NCI-H748 (cell line): ENCODE results near the gene NPTXR.

Experiments used
- DNase-seq: peaks from one replicate; lab custom pipeline; 2025; ENCODE audit not compliant: unreplicated experiment; lab: John Stamatoyannopoulos, UW

NPTXR gene

DNA sequence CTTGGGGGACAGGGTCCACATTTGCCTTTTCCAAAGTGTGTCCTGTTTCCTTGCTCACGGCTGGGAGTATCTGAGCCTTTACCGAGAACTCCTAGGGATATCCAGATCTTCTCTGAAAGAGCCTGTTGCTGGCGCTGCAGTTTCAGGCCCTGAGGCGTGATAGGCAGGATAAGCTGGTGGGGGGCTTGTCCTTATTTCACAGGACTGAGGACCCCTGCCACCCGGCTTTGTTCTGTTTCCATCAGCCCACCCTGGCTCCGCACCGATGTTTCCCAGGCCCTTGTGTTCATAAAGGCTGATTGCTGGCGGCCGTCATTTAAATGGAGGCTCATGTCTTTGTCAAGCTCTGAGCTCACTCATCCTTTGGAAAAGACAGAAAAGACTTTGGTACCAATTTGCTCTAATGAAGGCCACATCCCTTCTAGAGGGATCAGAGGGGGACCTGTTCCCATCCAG is 9.4 kb upstream of the NPTXR start:
- DNase-seq: no peak

GRCh38 chr22:38852522-38852921 is 8.7 kb upstream of the NPTXR start:
- no peak for DNase-seq

DNA sequence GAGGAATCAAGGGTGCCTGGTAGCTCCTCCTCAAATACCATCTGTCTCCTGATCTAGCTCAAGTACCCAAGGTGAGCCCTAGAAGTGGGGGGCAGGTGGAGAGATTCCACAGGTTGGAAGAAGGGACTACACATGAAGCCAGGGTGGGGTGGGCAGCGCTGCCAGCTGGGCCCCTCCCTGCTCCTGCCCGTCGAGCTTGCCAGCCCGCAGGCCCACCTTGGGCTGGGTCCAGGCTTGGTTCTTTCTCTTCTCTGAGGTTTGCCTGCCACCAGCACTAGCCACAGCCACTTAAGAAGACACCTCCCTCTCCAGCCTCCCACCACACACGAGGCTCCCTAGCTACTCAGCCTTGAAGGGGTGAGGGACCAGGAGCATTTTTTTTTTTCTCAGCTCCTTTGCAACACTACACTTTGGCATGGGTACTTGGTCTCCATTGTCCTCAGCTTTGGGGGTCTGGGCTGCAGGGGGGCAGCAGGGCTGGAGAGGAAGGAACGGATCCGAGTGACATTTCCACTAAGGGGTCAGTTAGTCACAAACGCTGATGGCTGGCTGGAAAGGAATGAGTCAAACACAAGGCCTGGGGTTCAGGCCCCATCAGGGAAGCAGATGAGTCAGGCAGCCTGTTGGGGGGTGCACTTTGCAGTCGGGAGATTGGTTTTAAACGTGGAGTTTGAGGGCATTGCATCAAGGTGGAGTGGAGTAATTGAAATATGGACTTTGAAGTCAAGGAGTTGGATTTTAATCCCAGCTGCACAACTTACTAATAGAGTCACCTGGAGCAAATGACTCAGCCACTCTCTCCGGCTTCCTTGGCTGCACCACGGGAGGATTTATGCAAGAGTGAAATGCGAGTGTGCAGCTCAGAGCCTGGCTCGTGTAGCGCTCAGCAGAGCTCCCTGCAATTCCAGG is 7.4 kb upstream of the NPTXR start:
- no peak for DNase-seq

DNA sequence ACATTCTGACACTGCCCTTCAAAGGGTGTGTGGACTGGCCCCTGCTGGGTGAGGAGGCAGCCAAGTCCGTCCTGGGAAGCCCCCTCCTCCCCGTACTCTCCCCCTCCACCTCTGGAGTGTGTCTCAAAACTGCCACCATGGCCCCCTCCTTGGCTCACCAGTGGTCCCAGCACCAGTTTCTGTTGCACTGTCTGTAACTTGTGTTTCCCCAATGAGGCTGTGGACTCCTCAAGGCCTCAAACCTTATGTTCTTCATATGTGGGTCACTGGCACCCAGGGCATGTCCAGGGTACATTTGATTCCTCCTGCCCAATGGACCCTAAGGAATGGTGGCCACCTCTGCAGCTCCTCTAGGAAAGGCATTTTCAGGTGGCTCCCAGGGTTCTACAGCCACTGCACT is 6.6 kb upstream of the NPTXR start:
- DNase-seq: no peak

- DNase-seq: no peak
Observed at GRCh38 chr22:38849811-38850210, 6.0 kb upstream of the NPTXR start.

GRCh38 chr22:38846412-38846811 is 2.6 kb upstream of the NPTXR start:
- no peak for DNase-seq

DNA sequence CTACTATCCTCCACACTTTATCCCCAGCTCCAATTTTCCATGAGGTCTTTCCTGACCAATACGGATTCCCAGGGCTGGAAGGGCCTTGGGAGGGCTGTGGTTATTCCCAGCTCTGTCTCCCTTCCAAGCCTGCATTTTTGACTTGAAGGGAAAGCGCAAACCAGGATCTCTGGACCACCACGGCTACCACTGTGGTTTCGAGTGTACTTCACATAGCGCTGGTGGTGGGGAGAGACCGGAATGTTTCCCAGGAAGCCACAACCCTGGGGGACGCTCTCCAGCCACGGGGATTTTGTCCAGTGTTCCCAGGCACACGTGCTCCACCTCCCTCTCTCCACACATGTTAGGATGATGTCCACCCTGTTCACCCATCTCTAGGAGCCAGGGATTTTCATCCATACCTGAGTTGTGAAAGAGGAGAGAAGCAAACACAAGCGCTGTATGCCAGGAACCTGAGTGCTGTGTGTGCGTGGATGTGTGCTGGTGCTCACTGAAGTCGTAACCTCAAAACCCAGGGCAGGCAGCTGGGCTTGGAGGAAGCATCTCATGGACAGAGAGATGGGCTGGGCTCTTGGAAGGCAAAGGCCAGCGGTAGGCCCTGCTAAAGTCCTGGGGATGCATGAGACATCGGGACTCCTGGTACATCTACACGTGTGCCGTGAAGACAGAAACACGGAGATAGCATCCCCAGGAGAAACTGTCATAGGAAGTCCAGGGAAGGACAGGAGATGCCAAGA is 1.3 kb upstream of the NPTXR start:
- no peak for DNase-seq

DNA sequence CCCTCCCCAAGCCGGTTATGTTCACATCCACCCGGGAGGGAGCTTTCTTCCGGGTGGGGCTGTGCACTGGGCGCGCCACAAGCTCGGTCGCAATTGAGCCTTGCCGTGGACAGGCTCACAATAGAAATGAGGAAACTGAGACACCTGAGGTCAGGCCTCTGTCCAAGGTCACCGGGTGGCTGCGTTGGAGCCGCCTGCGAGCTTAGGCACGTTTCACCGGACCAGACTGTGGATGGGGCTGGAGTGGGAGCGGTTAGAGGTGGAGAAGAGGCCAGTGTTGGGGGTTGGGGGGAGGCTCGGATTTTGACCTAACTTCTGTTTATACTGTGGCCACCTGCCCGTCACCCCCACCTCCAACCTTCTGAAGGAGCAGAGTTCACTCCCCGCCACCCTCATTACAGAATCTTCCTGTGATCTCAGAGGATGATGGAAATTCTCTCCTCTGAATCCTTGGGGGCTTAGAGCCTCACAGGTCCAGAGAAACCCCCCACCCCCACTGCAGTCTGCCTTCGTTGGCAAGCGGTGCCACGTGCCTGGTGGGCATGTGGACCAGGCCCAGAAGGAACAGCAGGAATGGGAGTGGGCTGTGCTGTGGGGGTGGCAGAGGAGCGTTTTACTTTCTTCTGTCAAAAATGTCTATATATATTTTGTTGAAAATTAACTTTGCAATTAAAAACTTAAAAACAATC is 631 bp upstream of the NPTXR start:
- DNase-seq: peak; percentile 35

- DNase-seq: peak; percentile 78
Observed at GRCh38 chr22:38843201-38843656, 599 bp downstream of the NPTXR start.

- DNase-seq: no peak
Observed at GRCh38 chr22:38842512-38843200, 1.2 kb downstream of the NPTXR start.

- DNase-seq: no peak
Observed at GRCh38 chr22:38841635-38842034, 2.2 kb downstream of the NPTXR start.

DNA sequence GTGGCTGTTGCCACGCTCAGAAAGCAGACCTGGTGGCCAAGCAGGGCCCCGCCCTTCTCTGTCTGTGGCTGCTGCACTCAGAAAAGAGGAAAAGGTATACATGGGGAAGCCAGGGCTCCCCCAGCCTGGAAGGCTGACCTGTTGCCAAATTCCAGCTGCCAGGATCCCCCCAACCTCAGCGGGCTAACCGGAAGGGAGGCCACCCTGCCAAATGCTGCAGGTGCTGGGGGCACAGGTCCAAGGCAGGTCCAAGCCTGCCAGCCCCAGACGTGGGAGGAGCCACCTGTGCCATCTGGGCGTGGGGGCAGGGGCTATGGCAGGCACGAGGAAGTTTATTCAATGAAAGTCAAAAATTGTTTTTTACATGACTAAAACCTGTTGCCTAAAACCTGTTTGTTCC is 2.6 kb downstream of the NPTXR start:
- peak; percentile 11 for DNase-seq

- no peak for DNase-seq
Observed at GRCh38 chr22:38840129-38840528, 3.7 kb downstream of the NPTXR start.

DNA sequence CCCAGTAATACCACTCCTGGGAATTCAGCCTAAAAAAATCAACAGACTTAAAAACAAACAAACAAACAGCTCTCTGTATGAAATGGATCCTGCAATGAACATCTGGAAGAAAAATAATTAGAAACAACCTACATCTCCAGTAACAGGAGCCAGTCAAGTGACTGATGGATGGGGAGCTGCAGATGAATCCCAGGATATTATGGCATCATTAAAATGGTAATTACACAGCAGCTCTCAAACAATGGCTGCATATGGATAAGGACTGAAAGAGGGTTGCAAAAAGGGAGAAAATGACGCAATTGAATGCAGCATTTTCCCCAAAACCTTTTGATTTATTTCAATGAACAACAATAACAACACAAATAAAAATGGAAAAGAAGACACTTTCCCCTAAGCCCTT is 4.1 kb downstream of the NPTXR start:
- peak; percentile 1 for DNase-seq

- no peak for DNase-seq
Observed at GRCh38 chr22:38837414-38837928, 6.4 kb downstream of the NPTXR start.

- no peak for DNase-seq
Observed at GRCh38 chr22:38835888-38836301, 7.9 kb downstream of the NPTXR start.

- no peak for DNase-seq
Observed at GRCh38 chr22:38834991-38835390, 8.8 kb downstream of the NPTXR start.

- DNase-seq: no peak
Observed at GRCh38 chr22:38834215-38834953, 9.4 kb downstream of the NPTXR start.

DNA sequence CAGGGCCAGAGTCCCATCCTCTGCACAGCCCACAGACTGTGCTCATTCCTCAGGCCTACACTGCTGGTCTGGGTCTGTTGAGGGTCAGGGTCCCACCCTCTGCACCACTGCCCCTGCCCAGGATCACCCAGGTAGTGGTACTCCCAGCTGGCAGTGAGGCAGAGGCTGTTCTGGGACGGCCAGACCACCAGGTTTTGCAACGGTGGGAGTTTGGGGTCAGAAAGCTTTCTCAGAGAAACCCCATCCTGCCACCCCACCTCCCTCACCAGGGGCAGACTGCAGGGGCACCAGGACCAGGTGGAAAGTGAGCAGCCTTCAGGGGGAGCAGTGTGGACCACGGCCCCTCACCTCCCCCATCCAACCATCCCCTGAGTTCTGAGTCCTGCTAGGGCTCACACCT is 10.8 kb downstream of the NPTXR start:
- no peak for DNase-seq
